HUES6 (cell line): Measurements from ENCODE around the gene MALSU1.
"Not testable (repeated sequence)": the region's sequence is repeated elsewhere in the genome, so short reads cannot be mapped to it uniquely, and the experiment has no call there.

Experiments
- H3K27ac ChIP-seq: 2 replicates; pipeline ENCODE4 v1.7.0; 2013; ENCODE audit warnings: low read depth, mild to moderate bottlenecking, low read length, inconsistent platforms
- H3K27me3 ChIP-seq: 2 replicates; pipeline ENCODE4 v1.6.1; 2013; ENCODE audit warnings: low read length; ENCODE audit not compliant: control insufficient read depth, insufficient read depth
- H3K36me3 ChIP-seq: 2 replicates; pipeline ENCODE4 v1.6.1; 2013; ENCODE audit warnings: low read length; ENCODE audit not compliant: control insufficient read depth, insufficient read depth
- H3K4me1 ChIP-seq: 2 replicates; pipeline ENCODE4 v1.6.1; 2013; ENCODE audit warnings: low read length; ENCODE audit not compliant: control insufficient read depth, insufficient read depth
- H3K4me3 ChIP-seq: 2 replicates; pipeline ENCODE4 v1.5.1; 2013; ENCODE audit warnings: low read depth, low read length
- H3K9ac ChIP-seq: one replicate; pipeline ENCODE4 v1.6.1; 2013; ENCODE audit warnings: mild to moderate bottlenecking, low read length
- H3K9me3 ChIP-seq: 2 replicates; pipeline ENCODE4 v1.6.1; 2013; ENCODE audit warnings: low read depth, low read length; ENCODE audit not compliant: control insufficient read depth, insufficient read depth

Gene MALSU1

GRCh38 chr7:23306936-23307521 lies 7.9 kb downstream of the MALSU1 start:
- H3K9ac ChIP-seq = no peak overlapping the region
- no peaks in the 10 kb centered on the region for H3K9me3 ChIP-seq
- peaks cover 68% of the 10 kb centered on the region for H3K36me3 ChIP-seq
- no peaks in the 10 kb centered on the region for H3K4me1 ChIP-seq
- H3K4me3 ChIP-seq = no peak overlapping the region
- no peak overlapping the region for H3K27ac ChIP-seq
- H3K27me3 ChIP-seq = no peaks in the 10 kb centered on the region

- H3K9ac ChIP-seq = no peak overlapping the region
- no peak overlapping the region for H3K4me3 ChIP-seq
- peaks cover 73% of the 10 kb centered on the region for H3K36me3 ChIP-seq
- no peaks in the 10 kb centered on the region for H3K27me3 ChIP-seq
- H3K9me3 ChIP-seq = no peaks in the 10 kb centered on the region
- no peaks in the 10 kb centered on the region for H3K4me1 ChIP-seq
- no peak overlapping the region for H3K27ac ChIP-seq
These were observed 9.6 kb downstream of the MALSU1 start for GRCh38 chr7:23308754-23309153.

GRCh38 chr7:23312141-23312540 lies 13.0 kb downstream of the MALSU1 start:
- not testable (repeated sequence) for H3K27ac ChIP-seq, H3K4me3 ChIP-seq, H3K9me3 ChIP-seq, H3K9ac ChIP-seq, H3K4me1 ChIP-seq, H3K27me3 ChIP-seq
- peaks cover 90% of the 10 kb centered on the region for H3K36me3 ChIP-seq

GRCh38 chr7:23315366-23315765 lies 16.2 kb downstream of the MALSU1 start:
- Histone ChIP-seq H3K9me3 (no peaks in the 10 kb centered on the region), H3K4me3 (no peak overlapping the region), H3K36me3 (peaks cover 93% of the 10 kb centered on the region), H3K9ac (no peak overlapping the region), H3K27ac (no peak overlapping the region), H3K4me1 (no peaks in the 10 kb centered on the region), H3K27me3 (no peaks in the 10 kb centered on the region)

- no peak overlapping the region for H3K9ac ChIP-seq
- peaks cover 79% of the 10 kb centered on the region for H3K36me3 ChIP-seq
- no peaks in the 10 kb centered on the region for H3K27me3 ChIP-seq
- no peaks in the 10 kb centered on the region for H3K4me1 ChIP-seq
- H3K27ac ChIP-seq = no peak overlapping the region
- H3K9me3 ChIP-seq = 0 out of 2 replicates have a peak, but pooled peaks cover 2% of the 10 kb centered on the region
- no peak overlapping the region for H3K4me3 ChIP-seq
These were observed 32.0 kb downstream of the MALSU1 start for GRCh38 chr7:23331132-23331531.

GRCh38 chr7:23332193-23332592 lies 33.1 kb downstream of the MALSU1 start:
- no peak overlapping the region for H3K27ac ChIP-seq
- H3K36me3 ChIP-seq = peaks cover 90% of the 10 kb centered on the region
- H3K9ac ChIP-seq = no peak overlapping the region

GRCh38 chr7:23332910-23333612 lies 33.9 kb downstream of the MALSU1 start:
- Histone ChIP-seq H3K27ac (no peak overlapping the region), H3K9me3 (no peaks in the 10 kb centered on the region), H3K36me3 (peaks cover 91% of the 10 kb centered on the region), H3K9ac (no peak overlapping the region), H3K4me3 (no peak overlapping the region), H3K4me1 (no peaks in the 10 kb centered on the region), H3K27me3 (no peaks in the 10 kb centered on the region)

More at GRCh38 chr7:23332193-23332592, 33.1 kb downstream of the MALSU1 start:
- H3K9me3 ChIP-seq = 0 out of 2 replicates have a peak, but pooled peaks cover 2% of the 10 kb centered on the region
- H3K4me3 ChIP-seq = no peak overlapping the region
- H3K4me1 ChIP-seq = no peaks in the 10 kb centered on the region
- no peaks in the 10 kb centered on the region for H3K27me3 ChIP-seq

- H3K27me3 ChIP-seq = no peaks in the 10 kb centered on the region
- no peaks in the 10 kb centered on the region for H3K9me3 ChIP-seq
- no peak overlapping the region for H3K4me3 ChIP-seq
- H3K9ac ChIP-seq = no peak overlapping the region
- no peaks in the 10 kb centered on the region for H3K4me1 ChIP-seq
- H3K36me3 ChIP-seq = peaks cover 92% of the 10 kb centered on the region
- no peak overlapping the region for H3K27ac ChIP-seq
These were observed 34.6 kb downstream of the MALSU1 start for GRCh38 chr7:23333671-23334246.

GRCh38 chr7:23334482-23335056 lies 35.4 kb downstream of the MALSU1 start:
- H3K9ac ChIP-seq = no peak overlapping the region
- H3K27ac ChIP-seq = no peak overlapping the region
- H3K4me3 ChIP-seq = no peak overlapping the region
- no peaks in the 10 kb centered on the region for H3K4me1 ChIP-seq
- no peaks in the 10 kb centered on the region for H3K27me3 ChIP-seq
- no peaks in the 10 kb centered on the region for H3K9me3 ChIP-seq
- H3K36me3 ChIP-seq = peaks cover 94% of the 10 kb centered on the region

- H3K36me3 ChIP-seq = peaks cover 94% of the 10 kb centered on the region
- H3K27ac ChIP-seq = no peak overlapping the region
- no peaks in the 10 kb centered on the region for H3K4me1 ChIP-seq
- no peak overlapping the region for H3K9ac ChIP-seq
- H3K4me3 ChIP-seq = no peak overlapping the region
- H3K9me3 ChIP-seq = no peaks in the 10 kb centered on the region
- H3K27me3 ChIP-seq = no peaks in the 10 kb centered on the region
These were observed 36.0 kb downstream of the MALSU1 start for GRCh38 chr7:23335136-23335535.

GRCh38 chr7:23335621-23336020 lies 36.5 kb downstream of the MALSU1 start:
- no peak overlapping the region for H3K27ac ChIP-seq

More at GRCh38 chr7:23335621-23336020, 36.5 kb downstream of the MALSU1 start:
- H3K9me3 ChIP-seq = no peaks in the 10 kb centered on the region
- H3K27me3 ChIP-seq = no peaks in the 10 kb centered on the region
- no peaks in the 10 kb centered on the region for H3K4me1 ChIP-seq
- H3K4me3 ChIP-seq = no peak overlapping the region
- H3K36me3 ChIP-seq = peaks cover 95% of the 10 kb centered on the region
- H3K9ac ChIP-seq = no peak overlapping the region
